Measurements from ENCODE around the gene ADGRG6. TPM values are rescaled to one million over a fixed set of nuclear protein-coding genes. Genes with fewer than 3 reads are reported as not detected.

ADGRG6 gene
- total RNA-seq, 1 experiment from 2014 or later, result 259 TPM

- in situ Hi-C loops (cut with HindIII; ENCODE audit: low pct_unique_long_range_greater_than_20kb, low sequenced_read_pairs) (no loop called here), intact Hi-C loops (cut with micrococcal nuclease; ENCODE audit: unreplicated experiment) (no loop called here)
- Histone ChIP-seq H3K9me3 (ENCODE audit: control insufficient read depth, insufficient read depth, low read depth, low read length) (no peaks in the 10 kb centered on the region), H3K27me3 (ENCODE audit: control insufficient read depth, insufficient read depth, low read length) (no peaks in the 10 kb centered on the region), H3K4me1 (ENCODE audit: control insufficient read depth, insufficient read depth, low read length) (no peaks in the 10 kb centered on the region; the same call in 1 of the 2 replicates), H3K4me3 (ENCODE audit: low read depth in 2 of 2, low read length in 2 of 2) (no peak overlapping the region), H3K36me3 (ENCODE audit: control insufficient read depth, insufficient read depth, low read length) (peaks cover 42% of the 10 kb centered on the region), H3K27ac (ENCODE audit: low read length) (no peak overlapping the region)
- CTCF ChIA-PET, result interaction anchor here (0.6 kb wide), 1 partner anchor 275 kb away, joined by 4 read pairs; no protein-coding TSS in a partner anchor
- BruUV-seq (replicated peaks), result no TSS peak
- POLR2A ChIA-PET, result no interaction called here
- ATAC-seq (no peak), DNase-seq (ENCODE audit: low read depth, low spot score) (no peak)
- TF ChIP-seq TCF7L2 (IDR thresholded peaks at IDR 0.05; ENCODE audit: low read depth, low read length) (no peak), SIN3A (IDR thresholded peaks at IDR 0.05; ENCODE audit: borderline replicate concordance, insufficient read depth, low read depth, low read length) (no peak), POLR2AphosphoS5 (IDR thresholded peaks at IDR 0.05; ENCODE audit: low read depth, low read length) (no peak), CTCF (IDR thresholded peaks at IDR 0.05) (no peak)
- TF ChIP-seq, protein P1, sequence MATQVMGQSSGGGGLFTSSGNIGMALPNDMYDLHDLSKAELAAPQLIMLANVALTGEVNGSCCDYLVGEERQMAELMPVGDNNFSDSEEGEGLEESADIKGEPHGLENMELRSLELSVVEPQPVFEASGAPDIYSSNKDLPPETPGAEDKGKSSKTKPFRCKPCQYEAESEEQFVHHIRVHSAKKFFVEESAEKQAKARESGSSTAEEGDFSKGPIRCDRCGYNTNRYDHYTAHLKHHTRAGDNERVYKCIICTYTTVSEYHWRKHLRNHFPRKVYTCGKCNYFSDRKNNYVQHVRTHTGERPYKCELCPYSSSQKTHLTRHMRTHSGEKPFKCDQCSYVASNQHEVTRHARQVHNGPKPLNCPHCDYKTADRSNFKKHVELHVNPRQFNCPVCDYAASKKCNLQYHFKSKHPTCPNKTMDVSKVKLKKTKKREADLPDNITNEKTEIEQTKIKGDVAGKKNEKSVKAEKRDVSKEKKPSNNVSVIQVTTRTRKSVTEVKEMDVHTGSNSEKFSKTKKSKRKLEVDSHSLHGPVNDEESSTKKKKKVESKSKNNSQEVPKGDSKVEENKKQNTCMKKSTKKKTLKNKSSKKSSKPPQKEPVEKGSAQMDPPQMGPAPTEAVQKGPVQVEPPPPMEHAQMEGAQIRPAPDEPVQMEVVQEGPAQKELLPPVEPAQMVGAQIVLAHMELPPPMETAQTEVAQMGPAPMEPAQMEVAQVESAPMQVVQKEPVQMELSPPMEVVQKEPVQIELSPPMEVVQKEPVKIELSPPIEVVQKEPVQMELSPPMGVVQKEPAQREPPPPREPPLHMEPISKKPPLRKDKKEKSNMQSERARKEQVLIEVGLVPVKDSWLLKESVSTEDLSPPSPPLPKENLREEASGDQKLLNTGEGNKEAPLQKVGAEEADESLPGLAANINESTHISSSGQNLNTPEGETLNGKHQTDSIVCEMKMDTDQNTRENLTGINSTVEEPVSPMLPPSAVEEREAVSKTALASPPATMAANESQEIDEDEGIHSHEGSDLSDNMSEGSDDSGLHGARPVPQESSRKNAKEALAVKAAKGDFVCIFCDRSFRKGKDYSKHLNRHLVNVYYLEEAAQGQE (IDR thresholded peaks at IDR 0.05; ENCODE audit: insufficient read depth in 1 of 2, low read depth in 2 of 2, low read length in 1 of 2), result no peak
These were observed 137.1 kb downstream of the ADGRG6 start for GRCh38 chr6:142438898-142439297.

- Histone ChIP-seq H3K4me3 (ENCODE audit: low read depth in 2 of 2, low read length in 2 of 2) (no peak overlapping the region), H3K4me1 (ENCODE audit: control insufficient read depth, insufficient read depth, low read length) (peaks cover 10% of the 10 kb centered on the region), H3K27me3 (ENCODE audit: control insufficient read depth, insufficient read depth, low read length) (no peaks in the 10 kb centered on the region), H3K27ac (ENCODE audit: low read length) (no peak overlapping the region), H3K36me3 (ENCODE audit: control insufficient read depth, insufficient read depth, low read length) (peaks cover 48% of the 10 kb centered on the region), H3K9me3 (ENCODE audit: control insufficient read depth, insufficient read depth, low read depth, low read length) (no peaks in the 10 kb centered on the region)
- ATAC-seq, result no peak
- intact Hi-C loops (cut with micrococcal nuclease; ENCODE audit: unreplicated experiment) (no loop called here), in situ Hi-C loops (cut with HindIII; ENCODE audit: low pct_unique_long_range_greater_than_20kb, low sequenced_read_pairs) (no loop called here)
- no TSS peak for BruUV-seq (replicated peaks)
- POLR2A ChIA-PET, result no interaction called here
- no peak for DNase-seq (ENCODE audit: low read depth, low spot score)
- TF ChIP-seq TCF7L2 (IDR thresholded peaks at IDR 0.05; ENCODE audit: low read depth, low read length), result no peak
- TF ChIP-seq, protein P1 (IDR thresholded peaks at IDR 0.05; ENCODE audit: insufficient read depth in 1 of 2, low read depth in 2 of 2, low read length in 1 of 2), result no peak
- no peak for TF ChIP-seq CTCF (IDR thresholded peaks at IDR 0.05)
- no peak for TF ChIP-seq SIN3A (IDR thresholded peaks at IDR 0.05; ENCODE audit: borderline replicate concordance, insufficient read depth, low read depth, low read length)
- no peak for TF ChIP-seq POLR2AphosphoS5 (IDR thresholded peaks at IDR 0.05; ENCODE audit: low read depth, low read length)
- CTCF ChIA-PET, result no interaction called here
These were observed 138.9 kb downstream of the ADGRG6 start for GRCh38 chr6:142440600-142441293.
